ENCODE results near the gene BRD7. TPM values are rescaled to one million over a fixed set of nuclear protein-coding genes. Genes with fewer than 3 reads are reported as not detected.

BRD7 gene
- total RNA-seq, 1 donor from 2014 or later: 61.6 TPM

GRCh38 chr16:50291719-50292565, 76.8 kb downstream of the BRD7 start:
- DNase-seq (ENCODE audit: low spot score): no peak

GRCh38 chr16:50290856-50291255, 77.9 kb downstream of the BRD7 start:
- no peak for DNase-seq (ENCODE audit: low spot score)

- DNase-seq (ENCODE audit: low spot score): no peak
Observed at GRCh38 chr16:50289950-50290764, 78.6 kb downstream of the BRD7 start.

- DNase-seq (ENCODE audit: low spot score): no peak
Observed at GRCh38 chr16:50288920-50289319, 79.9 kb downstream of the BRD7 start.

GRCh38 chr16:50288026-50288425, 80.8 kb downstream of the BRD7 start:
- no peak for DNase-seq (ENCODE audit: low spot score)

- no peak for DNase-seq (ENCODE audit: low spot score)
Observed at GRCh38 chr16:50286681-50287080, 82.1 kb downstream of the BRD7 start.

- DNase-seq (ENCODE audit: low spot score): no peak
Observed at GRCh38 chr16:50285406-50286003, 83.3 kb downstream of the BRD7 start.

- no peak for DNase-seq (ENCODE audit: low spot score)
Observed at GRCh38 chr16:50284131-50284911, 84.5 kb downstream of the BRD7 start.

GRCh38 chr16:50282955-50283631, 85.7 kb downstream of the BRD7 start:
- no peak for DNase-seq (ENCODE audit: low spot score)

- DNase-seq (ENCODE audit: low spot score): peak; percentile 84
Observed at GRCh38 chr16:50282010-50282538, 86.7 kb downstream of the BRD7 start.

GRCh38 chr16:50281391-50282009, 87.3 kb downstream of the BRD7 start:
- no peak for DNase-seq (ENCODE audit: low spot score)

GRCh38 chr16:50280932-50281331, 87.9 kb downstream of the BRD7 start:
- no peak for DNase-seq (ENCODE audit: low spot score)

- DNase-seq (ENCODE audit: low spot score): no peak
Observed at GRCh38 chr16:50279504-50279865, 89.3 kb downstream of the BRD7 start.

GRCh38 chr16:50278251-50278650, 90.5 kb downstream of the BRD7 start:
- no peak for DNase-seq (ENCODE audit: low spot score)

- DNase-seq (ENCODE audit: low spot score): no peak
Observed at GRCh38 chr16:50276801-50277555, 91.8 kb downstream of the BRD7 start.

GRCh38 chr16:50276326-50276640, 92.5 kb downstream of the BRD7 start:
- DNase-seq (ENCODE audit: low spot score): no peak

- no peak for DNase-seq (ENCODE audit: low spot score)
Observed at GRCh38 chr16:50275428-50276325, 93.1 kb downstream of the BRD7 start.

- DNase-seq (ENCODE audit: low spot score): no peak
Observed at GRCh38 chr16:50275098-50275415, 93.7 kb downstream of the BRD7 start.
